ENCODE data around the gene DDX18.

Gene DDX18

DNA sequence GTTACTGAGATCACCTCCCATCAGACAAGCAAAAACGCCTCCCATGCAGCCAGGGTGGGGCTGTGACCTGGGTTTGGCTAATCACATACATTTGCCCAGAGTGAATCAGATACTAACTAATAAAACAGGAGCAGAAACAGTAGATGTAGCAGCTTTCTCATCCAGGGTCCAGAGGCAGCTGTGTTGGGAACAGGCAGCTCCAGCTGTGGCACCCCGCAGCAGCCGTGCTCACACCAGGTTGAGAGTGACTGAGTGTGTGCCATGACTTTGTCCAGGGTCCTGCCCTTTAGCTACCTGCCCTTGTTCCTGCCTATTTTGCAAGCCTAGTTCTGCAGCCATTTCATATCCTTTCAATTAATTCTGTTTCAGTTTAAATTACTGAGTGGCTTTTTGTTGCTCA is 20.5 kb downstream of the DDX18 start:
- DNase-seq (ENCODE audit: low spot score) = no peak

DNA sequence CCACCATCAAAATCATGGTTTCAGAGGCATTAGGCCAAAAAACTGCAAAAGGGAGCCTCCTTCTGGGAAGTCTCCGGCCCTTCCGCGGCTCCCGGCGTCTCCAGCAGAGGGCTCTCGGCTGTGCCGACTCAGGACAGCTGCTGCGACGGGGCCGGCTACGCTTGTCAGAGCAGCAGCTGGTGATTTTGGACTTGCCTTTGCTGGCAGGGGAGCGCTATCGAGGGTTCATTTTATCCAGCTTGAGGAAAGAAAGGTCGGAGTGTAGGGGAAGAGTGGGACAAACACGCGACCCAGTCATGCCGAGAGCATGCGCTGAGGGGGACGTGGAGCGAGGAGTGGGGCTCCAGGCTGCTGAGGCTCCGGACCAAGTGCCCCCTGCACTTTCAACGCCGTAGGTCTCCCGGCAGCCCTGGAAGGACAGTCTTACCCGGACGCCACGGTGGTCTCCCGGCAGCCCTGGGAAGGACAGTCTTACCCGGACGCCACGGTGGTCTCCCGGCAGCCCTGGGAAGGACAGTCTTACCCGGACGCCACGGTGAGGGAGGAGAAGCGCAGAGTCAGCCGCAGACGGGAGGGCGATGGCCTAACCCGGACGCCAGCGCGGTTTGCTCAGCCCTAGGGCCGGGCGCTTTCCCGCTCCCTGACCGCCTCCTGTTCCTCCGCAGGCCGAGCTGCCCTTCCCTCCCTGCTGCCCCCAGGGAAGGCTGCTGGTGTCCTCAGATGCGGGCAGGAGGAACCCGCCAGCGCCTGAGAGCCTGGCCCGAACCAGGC is 21.7 kb downstream of the DDX18 start:
- peak; percentile 82 for DNase-seq (ENCODE audit: low spot score)

DNA sequence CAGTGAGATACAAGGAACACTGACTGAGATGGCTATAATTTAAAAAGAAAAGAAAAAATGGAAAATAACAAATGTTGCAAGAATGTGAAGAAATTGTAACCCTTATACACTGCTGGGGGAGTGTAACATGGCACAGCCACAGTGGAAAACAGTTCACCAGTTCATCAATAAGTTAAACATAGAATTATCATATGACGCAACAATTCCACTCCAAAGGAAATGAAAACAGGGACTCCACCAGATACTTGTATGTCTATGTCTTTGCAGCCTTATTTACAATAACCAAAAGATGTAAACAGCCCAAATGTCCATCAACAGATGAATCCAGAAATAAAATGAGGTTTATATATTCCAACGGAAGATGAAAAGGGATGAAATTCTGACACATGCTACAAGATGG is 30.8 kb downstream of the DDX18 start:
- no peak for DNase-seq (ENCODE audit: low spot score)

DNA sequence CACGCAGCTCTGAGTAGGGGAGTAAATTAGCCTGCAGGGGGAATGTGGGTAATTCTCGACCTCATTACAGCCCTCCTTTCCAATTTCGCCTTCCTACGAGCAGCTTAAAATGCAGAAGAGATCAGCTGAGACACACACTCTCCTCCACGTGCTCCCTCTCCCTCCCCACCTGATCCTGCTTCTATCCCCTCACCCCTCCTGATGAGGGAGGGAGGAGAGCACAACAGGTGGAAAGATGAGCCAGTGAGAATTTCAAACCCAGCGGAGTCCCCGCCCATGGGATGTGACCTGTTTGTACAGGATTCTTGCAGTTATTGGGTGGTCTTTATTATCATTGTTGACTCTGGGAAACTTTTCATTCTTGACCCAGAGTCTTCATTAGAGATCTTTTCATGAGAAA is 35.5 kb downstream of the DDX18 start:
- DNase-seq (ENCODE audit: low spot score) = peak; percentile 59

DNA sequence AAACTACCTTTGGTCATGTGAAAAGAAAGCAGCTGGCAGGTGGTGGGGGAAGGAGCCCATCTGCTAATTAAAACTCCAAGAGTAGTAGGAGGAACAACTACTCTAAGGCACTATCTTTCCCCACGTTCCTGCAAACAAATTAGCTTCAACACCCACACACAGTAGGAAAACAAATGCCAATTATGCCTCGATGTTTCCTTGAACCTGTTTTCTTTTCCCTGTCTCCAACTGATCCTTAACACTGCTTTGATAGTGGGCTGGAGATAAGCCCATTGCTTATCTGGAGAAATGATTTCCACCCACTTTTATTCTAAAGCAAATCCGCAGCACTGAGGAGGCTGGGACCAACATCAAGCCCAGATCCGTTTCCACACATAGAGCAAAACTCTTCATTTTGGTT is 36.0 kb downstream of the DDX18 start:
- DNase-seq (ENCODE audit: low spot score) = no peak

DNA sequence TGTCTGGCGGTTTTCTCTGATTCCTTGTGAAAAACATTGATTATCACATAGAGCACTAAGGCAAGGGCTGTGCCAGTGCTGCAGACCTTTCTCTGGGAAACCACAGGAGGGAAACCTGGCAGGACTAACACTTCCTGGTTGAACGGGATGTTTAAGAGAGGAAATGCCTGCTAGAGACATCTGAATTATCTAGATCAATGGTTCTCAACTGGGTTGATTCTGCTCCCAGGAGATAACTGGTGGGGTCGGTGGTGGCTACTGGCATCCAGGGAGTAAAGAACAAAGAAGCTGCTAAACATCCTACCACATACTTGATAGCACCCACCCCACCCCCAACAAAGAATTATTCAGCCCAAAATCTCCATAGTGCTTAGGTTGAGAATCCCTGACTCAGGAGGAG is 37.5 kb downstream of the DDX18 start:
- DNase-seq (ENCODE audit: low spot score) = no peak

DNA sequence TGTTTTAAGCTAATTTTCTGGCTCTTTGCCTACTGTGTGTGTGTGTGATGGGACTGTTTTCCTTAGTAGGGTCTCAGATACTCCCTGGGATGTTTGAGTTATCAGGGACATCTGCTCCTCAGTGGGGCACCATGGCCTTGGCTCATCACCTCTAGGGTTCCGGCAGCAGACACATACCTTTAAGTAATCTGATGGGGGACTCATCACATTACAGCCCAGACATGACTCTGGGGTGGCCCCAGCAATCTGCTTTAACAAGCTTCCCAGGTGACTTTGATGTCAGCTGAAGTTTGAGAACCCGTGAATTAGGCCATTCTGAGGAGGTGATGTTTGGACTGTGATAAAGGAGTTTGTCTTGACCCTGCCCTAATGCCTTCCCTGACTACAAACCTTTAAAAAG is 38.8 kb downstream of the DDX18 start:
- no peak for DNase-seq (ENCODE audit: low spot score)

DNA sequence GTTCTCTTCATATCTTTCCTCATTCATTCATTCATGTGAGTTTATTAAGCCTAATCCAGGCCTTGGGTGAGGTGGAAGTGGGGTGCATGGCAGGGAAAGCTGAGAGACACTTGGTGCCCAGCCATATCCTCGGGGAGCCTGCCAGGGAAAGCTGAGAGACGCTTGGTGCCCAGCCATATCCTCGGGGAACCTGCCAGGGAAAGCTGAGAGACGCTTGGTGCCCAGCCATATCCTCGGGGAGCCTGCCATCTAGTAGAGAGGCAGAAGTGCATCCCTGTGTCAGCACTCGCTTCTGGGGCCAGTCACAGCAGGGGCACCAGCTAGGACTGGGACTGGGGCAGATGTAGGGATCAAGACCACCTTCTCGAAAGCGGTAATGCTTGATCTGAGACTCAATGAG is 39.4 kb downstream of the DDX18 start:
- no peak for DNase-seq (ENCODE audit: low spot score)

DNA sequence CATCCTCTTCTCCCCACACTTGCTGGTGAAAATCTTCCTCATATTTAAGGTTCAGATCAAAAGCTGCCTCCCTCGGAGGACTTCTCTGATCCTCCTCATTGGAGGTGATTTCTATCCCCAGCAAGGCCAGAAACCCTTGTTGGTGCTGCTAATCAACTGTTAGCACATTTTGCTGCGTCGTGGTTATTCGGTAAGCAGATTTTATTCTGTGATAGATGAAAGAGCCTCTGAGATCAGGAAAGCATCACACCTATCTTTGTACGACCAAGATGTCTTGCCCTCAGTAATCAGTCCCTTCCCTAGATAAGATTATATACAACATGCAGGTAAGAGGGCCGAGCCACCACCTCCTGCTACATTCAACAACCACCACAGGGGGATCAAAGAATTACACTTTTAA is 40.1 kb downstream of the DDX18 start:
- DNase-seq (ENCODE audit: low spot score) = no peak

DNA sequence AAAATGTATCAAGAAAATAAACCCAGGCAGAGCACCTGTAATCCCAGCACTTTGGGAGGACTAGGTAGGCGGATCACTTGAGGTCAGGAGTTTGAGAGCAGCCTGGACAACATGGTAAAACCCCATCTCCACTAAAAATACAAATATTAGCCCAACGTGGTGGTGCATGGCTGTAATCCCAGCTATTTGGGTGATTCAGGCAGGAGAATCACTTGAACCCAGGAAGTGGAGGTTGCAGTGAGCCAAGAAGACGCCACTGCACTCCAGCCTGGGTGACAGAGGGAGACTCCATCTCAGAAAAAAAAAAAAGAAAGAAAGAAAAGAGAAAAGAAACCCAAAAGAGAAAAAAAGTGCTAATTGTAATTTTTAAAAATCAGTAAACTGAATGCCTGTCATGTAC is 41.4 kb downstream of the DDX18 start:
- DNase-seq (ENCODE audit: low spot score) = no peak

DNA sequence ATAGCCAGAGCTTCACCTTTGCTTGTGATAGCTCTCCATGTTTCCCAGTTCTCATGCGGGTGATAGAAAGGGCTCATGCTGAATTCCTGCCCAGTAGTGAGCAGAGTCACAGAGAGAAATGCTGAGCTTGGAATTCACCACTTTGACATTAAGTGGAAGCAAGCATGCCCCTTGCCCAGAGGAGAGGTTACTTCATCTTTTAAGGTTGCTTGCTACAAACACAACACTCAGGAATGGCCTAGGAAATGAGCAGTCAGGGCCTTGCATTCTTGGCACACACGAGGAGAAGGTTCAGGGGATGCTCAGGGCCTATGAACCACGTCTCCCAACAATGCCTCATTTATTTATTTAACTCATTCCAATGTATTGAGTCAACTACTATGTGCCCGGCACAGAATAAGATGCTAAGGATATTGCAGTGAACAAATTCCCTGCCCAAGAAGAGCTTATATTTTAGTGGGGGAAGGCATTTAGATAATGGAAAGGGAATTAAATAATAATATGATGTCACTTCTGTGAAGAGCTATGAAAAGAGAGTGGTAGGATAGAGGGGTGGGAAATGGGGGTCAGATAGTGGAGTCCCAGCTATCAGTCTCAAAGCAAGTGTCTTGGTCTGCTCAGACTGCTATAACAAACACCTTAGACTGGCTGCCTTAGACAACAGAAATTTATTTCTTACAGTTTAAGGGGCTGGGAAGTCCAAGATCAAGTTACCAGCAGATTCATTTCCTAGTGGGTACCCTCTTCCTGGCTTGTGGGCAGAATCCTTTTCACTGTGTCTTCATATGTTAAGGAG is 42.1 kb downstream of the DDX18 start:
- no peak for DNase-seq (ENCODE audit: low spot score)

DNA sequence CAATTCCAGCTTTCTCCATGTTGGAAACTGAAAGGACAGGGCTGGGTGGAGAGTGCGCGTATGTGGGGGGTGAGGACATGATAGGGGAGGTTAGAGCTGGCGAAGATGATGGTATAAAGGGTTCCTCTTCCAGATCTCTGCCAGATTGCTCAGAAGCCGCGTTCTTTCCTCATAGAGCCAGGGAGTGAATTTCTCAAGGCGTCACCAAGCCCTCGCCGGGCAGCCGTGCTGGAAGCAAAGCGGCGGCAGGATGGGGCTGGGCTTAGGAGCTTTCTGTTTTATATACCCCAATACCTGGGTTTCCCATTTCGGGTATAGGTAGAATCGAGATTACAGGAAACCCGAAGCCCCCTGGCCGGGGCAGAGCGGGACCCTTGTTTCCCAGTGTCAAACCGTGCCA is 43.8 kb downstream of the DDX18 start:
- DNase-seq (ENCODE audit: low spot score) = no peak

DNA sequence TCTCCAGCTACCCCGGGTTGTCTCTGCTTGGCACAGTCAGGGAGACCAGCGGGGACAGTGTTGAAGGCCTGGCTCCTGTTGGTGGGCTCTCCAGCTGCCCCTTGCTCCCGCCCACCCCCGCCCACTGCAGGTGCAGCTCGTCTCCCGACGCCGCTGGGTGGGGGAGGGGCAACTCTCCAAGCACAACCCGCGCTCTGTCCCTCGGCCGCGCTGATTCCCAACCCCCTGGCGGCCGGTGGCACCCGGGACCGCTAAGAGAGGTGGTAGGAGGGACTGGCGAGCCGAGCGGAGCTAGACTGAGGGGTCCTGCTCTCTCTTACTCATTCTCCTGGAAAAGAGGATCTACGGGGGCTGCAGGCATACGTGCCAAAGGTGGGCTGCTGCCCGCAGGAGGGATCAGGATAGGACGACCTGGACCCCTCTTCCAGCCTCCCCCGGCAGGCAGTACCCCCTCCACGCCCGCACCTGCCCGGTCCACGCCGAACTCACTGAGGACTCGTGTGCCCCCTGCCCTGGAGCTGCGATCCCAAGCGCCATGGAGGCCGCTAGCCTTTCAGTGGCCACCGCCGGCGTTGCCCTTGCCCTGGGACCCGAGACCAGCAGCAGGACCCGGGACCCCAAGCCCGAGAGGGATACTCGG is 44.5 kb downstream of the DDX18 start:
- DNase-seq (ENCODE audit: low spot score) = peak; percentile 60

DNA sequence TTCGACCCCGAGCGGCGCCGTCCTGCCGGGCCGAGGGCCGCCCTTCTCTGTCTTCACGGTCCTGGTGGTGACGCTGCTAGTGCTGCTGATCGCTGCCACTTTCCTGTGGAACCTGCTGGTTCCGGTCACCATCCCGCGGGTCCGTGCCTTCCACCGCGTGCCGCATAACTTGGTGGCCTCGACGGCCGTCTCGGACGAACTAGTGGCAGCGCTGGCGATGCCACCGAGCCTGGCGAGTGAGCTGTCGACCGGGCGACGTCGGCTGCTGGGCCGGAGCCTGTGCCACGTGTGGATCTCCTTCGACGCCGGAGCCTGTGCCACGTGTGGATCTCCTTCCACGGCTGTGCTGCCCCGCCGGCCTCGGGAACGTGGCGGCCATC is 45.0 kb downstream of the DDX18 start:
- no peak for DNase-seq (ENCODE audit: low spot score)

DNA sequence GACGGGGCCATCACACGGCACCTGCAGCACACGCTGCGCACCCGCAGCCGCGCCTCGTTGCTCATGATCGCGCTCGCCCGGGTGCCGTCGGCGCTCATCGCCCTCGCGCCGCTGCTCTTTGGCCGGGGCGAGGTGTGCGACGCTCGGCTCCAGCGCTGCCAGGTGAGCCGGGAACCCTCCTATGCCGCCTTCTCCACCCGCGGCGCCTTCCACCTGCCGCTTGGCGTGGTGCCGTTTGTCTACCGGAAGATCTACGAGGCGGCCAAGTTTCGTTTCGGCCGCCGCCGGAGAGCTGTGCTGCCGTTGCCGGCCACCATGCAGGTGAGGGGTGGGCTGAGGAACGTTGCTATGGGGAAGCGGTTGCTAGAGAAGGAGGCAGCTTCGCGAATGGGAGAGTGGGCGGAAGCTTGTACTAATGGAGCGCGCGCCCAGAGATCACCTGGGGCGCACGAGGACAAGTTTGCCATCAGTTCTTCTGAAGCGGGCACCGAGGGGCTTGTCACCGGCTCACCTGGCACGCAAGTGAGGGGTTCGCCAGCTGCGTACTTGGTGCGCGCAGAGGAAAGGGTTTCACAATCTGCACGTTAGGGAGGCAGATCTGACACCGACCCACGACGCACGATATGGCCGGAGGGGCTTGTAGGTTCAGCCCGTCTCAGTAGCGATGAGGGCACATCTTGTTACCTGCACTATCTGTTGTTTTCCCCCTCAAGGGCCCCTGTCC is 45.6 kb downstream of the DDX18 start:
- no peak for DNase-seq (ENCODE audit: low spot score)

DNA sequence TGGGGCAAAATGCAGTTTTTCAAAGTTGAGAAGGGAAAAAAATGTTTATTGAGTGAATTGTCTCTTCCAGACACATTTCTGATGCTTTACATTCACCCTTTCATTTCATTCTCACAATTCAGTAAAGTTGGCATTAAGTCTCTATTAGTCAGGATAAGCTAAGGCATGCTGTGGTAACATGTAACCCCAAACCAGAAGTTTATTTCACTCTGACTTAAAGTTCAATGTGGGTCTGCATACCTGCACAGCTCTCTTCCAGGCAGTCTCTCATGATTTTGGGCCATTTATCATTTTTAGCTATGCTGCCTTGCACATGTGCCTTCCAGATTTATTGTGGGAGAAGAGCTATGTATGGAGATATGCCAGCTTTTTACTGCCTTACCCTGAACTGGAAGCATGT is 48.0 kb downstream of the DDX18 start:
- DNase-seq (ENCODE audit: low spot score) = no peak

DNA sequence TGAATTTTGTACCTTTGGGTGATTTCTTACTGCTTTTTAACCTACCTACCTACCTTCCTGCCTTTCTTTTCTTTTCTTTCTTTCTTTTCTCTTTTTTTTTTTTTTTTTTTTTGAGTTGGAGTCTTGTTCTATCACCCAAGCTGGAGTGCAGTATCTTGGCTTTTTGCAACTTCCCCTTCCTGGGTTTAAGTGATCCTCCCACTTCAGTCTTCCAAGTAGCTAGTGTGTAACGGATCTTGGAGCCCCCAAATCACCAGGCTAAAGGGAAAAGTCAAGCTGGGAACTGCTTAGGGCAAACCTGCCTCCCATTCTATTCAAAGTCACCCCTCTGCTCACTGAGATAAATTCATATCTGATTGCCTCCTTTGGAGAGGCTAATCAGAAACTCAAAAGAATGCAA is 61.3 kb downstream of the DDX18 start:
- no peak for DNase-seq (ENCODE audit: low spot score)

DNA sequence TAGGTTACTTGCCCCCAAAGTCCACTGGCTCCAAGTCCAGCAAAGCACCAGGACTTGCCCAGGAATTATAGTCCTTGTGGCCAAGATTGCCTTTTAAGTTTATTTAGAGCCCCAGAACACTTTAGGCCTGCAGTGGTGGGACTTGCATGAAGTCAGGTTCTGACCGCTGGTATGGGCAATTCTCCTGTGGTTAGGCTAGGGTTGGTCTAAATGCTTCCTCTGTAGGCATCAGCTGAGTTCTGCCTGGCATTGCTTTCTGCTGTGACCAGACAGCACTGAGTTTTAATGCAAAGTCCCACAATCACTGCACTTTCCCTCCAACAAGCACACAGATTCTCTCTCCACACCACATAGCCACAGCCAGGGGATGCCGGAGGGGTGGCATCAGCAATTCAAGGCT is 64.5 kb downstream of the DDX18 start:
- DNase-seq (ENCODE audit: low spot score) = no peak
